CD4-positive, CD25-positive, alpha-beta regulatory T cell (primary cell): Measurements from ENCODE around the gene ITIH6. TPM values are rescaled to one million over a fixed set of nuclear protein-coding genes. Genes with fewer than 3 reads are reported as not detected.

ENCODE experiments used
- ATAC-seq, 2 donors: fragments of 150-1000 bp; cut with Tn5 transposase; one replicate each; pipeline ENCODE4 v1.10.0; 2021; ENCODE audit warnings: low read depth in 2 of 2, moderate number of reproducible peaks in 2 of 2, moderate library complexity in 1 of 2
- DNase-seq, 3 donors: peaks; one replicate each; pipeline versions ENCODE4 v3.0.0 to v3.0.0-alpha.2; 2012 to 2022; ENCODE audit warnings: mixed read lengths in 1 of 3
- H3K27ac ChIP-seq: one replicate; pipeline ENCODE4 v1.7.0; 2013; ENCODE audit warnings: mild to moderate bottlenecking, low read length; ENCODE audit not compliant: insufficient read depth, poor library complexity, severe bottlenecking
- H3K27me3 ChIP-seq: one replicate; pipeline ENCODE4 v1.7.0; 2013; ENCODE audit warnings: low read length; ENCODE audit not compliant: control insufficient read depth, insufficient read depth
- H3K36me3 ChIP-seq: one replicate; pipeline ENCODE4 v1.7.0; 2013; ENCODE audit warnings: mild to moderate bottlenecking, low read length, moderate library complexity; ENCODE audit not compliant: control insufficient read depth, insufficient read depth
- H3K4me1 ChIP-seq: 2 replicates; pipeline ENCODE4 v1.7.0; 2013; ENCODE audit warnings: mild to moderate bottlenecking, low read length; ENCODE audit not compliant: insufficient read depth, control insufficient read depth, poor library complexity, severe bottlenecking
- H3K4me3 ChIP-seq: one replicate; pipeline ENCODE4 v1.7.0; 2013; ENCODE audit warnings: low read depth, mild to moderate bottlenecking, low read length, moderate library complexity
- H3K9me3 ChIP-seq, 2 experiments: 1 replicate in 1 of 2; 2 replicates in 1 of 2; pipeline ENCODE4 v1.7.0; 2013; ENCODE audit warnings: low read length in 2 of 2, mild to moderate bottlenecking in 1 of 2, moderate library complexity in 1 of 2; ENCODE audit not compliant: control insufficient read depth in 2 of 2
- H3K27ac Mint-ChIP-seq, 3 donors: one replicate each; pipeline ENCODE4 v1.8.0; 2020 to 2022; ENCODE audit warnings: mild to moderate bottlenecking in 3 of 3, mixed read lengths in 3 of 3, moderate library complexity in 2 of 3
- H3K27me3 Mint-ChIP-seq: one replicate; pipeline ENCODE4 v1.8.0; 2022; ENCODE audit warnings: mild to moderate bottlenecking, mixed read lengths
- H3K36me3 Mint-ChIP-seq: one replicate; pipeline ENCODE4 v1.8.0; 2020; ENCODE audit warnings: mixed read lengths
- H3K4me1 Mint-ChIP-seq, 4 donors: one replicate each; pipeline ENCODE4 v1.8.0; 2020 to 2022; ENCODE audit warnings: mixed read lengths in 4 of 4, mild to moderate bottlenecking in 1 of 4
- H3K4me3 Mint-ChIP-seq, 4 donors: one replicate each; pipeline ENCODE4 v1.8.0; 2020 to 2022; ENCODE audit warnings: mild to moderate bottlenecking in 4 of 4, mixed read lengths in 4 of 4, moderate library complexity in 3 of 4
- H3K9me3 Mint-ChIP-seq, 7 donors: one replicate each; pipeline ENCODE4 v1.8.0; 2020 to 2022; ENCODE audit warnings: mixed read lengths in 7 of 7, mild to moderate bottlenecking in 3 of 7, moderate library complexity in 2 of 7
- polyA plus RNA-seq, 4 donors: library from polyadenylated mRNA; unstranded; fragments of 300-500 nt; fragmentation: Illumina TruSeq; gene quantifications; one replicate each; pipeline ENCODE4 v1.2.3, GENCODE V29; 2021
- total RNA-seq: library from RNA; stranded (reverse); gene quantifications from one replicate; pipeline ENCODE4 v1.2.3, GENCODE V29; 2022

Gene ITIH6
- total and polyA plus RNA-seq, 5 donors from 2014 or later: not detected

DNA sequence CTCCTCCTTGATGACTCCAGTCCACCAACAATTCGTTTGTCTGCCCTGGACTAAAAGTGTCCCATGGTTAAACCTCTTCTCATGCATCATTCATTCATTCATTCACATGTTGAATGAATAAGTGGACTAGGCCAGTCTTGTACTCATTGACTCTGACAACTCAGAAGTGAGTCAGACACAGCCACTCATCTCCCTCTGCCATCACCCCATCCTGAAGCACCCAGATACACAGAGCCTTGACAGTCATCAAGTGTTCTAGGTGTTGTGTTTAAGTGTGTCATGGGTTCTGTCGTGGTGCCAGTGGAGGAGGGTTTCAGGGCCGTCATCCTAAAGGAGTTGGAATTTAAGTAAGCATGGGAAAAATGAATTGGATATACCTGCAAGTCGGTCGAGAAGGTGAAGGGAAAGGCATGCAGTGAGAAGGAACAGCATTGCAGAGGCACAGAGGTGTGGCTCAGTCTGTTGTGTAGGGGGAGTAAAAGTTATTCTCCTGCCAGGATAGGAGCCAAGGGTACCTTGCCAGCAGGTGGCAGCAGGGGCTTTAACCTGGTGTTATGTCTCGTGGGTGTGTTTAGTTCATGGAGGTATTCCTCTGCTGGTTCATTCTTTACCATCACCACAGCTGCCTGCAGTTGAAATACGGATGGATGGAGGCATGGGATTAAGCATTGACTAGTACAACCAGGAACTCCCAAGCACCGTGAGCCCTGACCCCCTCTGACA, 27.8 kb upstream of the ITIH6 start:
- Histone ChIP-seq H3K9me3 (no peaks in the 10 kb centered on the region), H3K4me3 (no peak overlapping the region), H3K27me3 (no peaks in the 10 kb centered on the region), H3K36me3 (no peaks in the 10 kb centered on the region), H3K4me1 (no peaks in the 10 kb centered on the region), H3K27ac (no peak overlapping the region)
- Mint-ChIP-seq H3K9me3 (peaks cover 0 to 1% (median 0%) of the 10 kb centered on the region in 7 donors), H3K27me3 (no peaks in the 10 kb centered on the region), H3K4me3 (no peak overlapping the region), H3K27ac (peak overlapping the region in 1 of 3 donors; percentile 42), H3K4me1 (no peaks in the 10 kb centered on the region), H3K36me3 (no peaks in the 10 kb centered on the region)
- peak in 1 of 2 donors; percentile 50 for ATAC-seq
- peak in 2 of 3 donors; percentile 14 to 21 for DNase-seq

DNA sequence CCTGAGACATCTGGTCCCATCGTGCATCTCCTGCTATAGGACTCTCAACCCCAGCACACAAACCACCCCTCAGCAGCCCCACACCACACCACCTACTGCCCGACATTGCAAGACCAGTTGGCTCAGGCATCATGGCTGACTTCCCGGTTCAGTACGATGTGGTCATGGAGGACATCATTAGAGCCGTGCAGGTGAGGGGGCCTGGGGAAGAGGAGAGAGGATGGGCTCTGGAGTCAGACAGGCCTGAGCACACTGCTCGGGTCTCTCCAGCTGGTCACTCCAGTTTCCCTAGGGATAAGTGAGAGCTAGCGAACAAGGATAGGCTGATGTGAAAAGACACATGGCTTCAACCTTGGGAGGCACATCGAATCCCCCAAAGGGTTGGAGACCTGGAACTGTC, 26.7 kb upstream of the ITIH6 start:
- Mint-ChIP-seq H3K27ac (no peak overlapping the region), H3K36me3 (no peaks in the 10 kb centered on the region), H3K27me3 (no peaks in the 10 kb centered on the region), H3K9me3 (peaks cover 0 to 1% (median 0%) of the 10 kb centered on the region in 7 donors), H3K4me1 (no peaks in the 10 kb centered on the region), H3K4me3 (no peak overlapping the region)
- Histone ChIP-seq H3K4me3 (no peak overlapping the region), H3K4me1 (no peaks in the 10 kb centered on the region), H3K27ac (no peak overlapping the region), H3K36me3 (no peaks in the 10 kb centered on the region), H3K9me3 (no peaks in the 10 kb centered on the region), H3K27me3 (no peaks in the 10 kb centered on the region)
- no peak for DNase-seq
- ATAC-seq: no peak

DNA sequence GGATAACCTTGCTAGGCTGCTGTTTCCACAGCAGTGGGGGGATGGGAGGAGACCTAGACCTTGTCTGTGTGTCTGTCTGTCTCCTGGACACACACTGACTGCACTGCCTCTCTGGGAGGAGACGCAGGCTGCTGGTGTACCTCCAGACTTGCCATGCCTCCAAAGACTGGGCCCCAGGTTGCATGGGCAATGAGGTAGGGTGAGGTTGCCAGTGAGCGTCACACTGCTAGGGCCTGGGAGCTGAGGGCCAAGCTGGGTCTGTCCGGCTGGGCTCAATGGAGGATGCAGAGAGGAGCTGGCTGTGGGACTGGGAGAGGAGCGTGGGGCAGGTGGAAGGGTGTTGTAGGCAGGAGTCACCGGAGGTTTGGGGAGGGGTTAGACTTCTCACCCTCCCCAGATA, 26.1 kb upstream of the ITIH6 start:
- Histone ChIP-seq H3K27me3 (no peaks in the 10 kb centered on the region), H3K4me3 (no peak overlapping the region), H3K9me3 (no peaks in the 10 kb centered on the region), H3K27ac (no peak overlapping the region), H3K36me3 (no peaks in the 10 kb centered on the region), H3K4me1 (no peaks in the 10 kb centered on the region)
- H3K4me3 Mint-ChIP-seq: no peak overlapping the region
- H3K4me1 Mint-ChIP-seq: no peaks in the 10 kb centered on the region
- H3K36me3 Mint-ChIP-seq: no peaks in the 10 kb centered on the region
- H3K27me3 Mint-ChIP-seq: no peaks in the 10 kb centered on the region
- ATAC-seq: no peak
- no peak for DNase-seq
- H3K9me3 Mint-ChIP-seq: peaks cover 0 to 1% (median 0%) of the 10 kb centered on the region in 7 donors
- H3K27ac Mint-ChIP-seq: no peak overlapping the region

DNA sequence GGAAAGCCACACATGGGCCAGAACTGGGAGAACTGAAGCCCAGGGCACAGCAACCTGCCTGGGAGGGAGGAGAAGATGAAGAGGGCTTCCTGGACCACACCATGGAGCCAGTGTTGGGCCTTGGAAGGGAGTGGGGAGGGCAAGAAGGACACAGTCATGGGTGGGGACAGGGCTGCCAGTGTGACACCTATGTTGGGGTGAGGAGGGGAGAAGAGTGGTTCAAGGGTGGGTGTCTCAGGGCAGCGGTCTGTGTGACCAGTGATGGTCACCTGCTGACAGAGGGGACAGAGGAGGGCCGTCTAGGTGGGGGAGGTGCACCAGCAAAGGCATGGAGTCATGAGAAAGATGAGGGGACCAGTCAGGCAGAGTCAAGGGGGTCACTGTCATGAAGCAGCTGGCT, 23.3 kb upstream of the ITIH6 start:
- Mint-ChIP-seq H3K27me3 (no peaks in the 10 kb centered on the region), H3K4me1 (no peaks in the 10 kb centered on the region), H3K4me3 (no peak overlapping the region), H3K9me3 (peaks cover 0 to 1% (median 0%) of the 10 kb centered on the region in 7 donors), H3K27ac (no peak overlapping the region), H3K36me3 (no peaks in the 10 kb centered on the region)
- Histone ChIP-seq H3K4me1 (no peaks in the 10 kb centered on the region), H3K36me3 (no peaks in the 10 kb centered on the region), H3K27me3 (no peaks in the 10 kb centered on the region), H3K4me3 (no peak overlapping the region), H3K27ac (no peak overlapping the region), H3K9me3 (no peaks in the 10 kb centered on the region)
- no peak for ATAC-seq
- no peak for DNase-seq

DNA sequence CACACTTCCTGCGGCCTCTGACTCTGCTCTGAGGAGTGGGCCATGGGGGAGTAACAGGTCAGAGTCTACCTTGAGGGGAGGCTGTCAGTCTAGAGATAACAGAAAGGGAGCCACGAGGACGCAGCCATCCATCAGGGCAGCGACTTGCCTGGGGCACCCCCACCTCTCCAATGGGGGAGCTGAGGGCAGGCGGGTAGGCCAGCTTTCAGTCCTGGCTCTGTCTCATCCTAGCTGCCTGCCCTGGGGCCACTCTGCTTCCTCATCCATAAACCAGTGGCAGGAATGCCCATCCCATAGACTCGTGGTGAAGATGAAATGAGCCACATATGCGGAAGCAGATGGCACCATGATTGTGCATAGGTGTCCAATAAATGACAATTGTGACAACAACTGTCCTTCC, 22.7 kb upstream of the ITIH6 start:
- H3K27me3 Mint-ChIP-seq: no peaks in the 10 kb centered on the region
- H3K36me3 Mint-ChIP-seq: no peaks in the 10 kb centered on the region
- no peaks in the 10 kb centered on the region for H3K4me1 Mint-ChIP-seq
- DNase-seq (no peak), ATAC-seq (no peak)
- H3K9me3 Mint-ChIP-seq: peaks cover 0 to 1% (median 0%) of the 10 kb centered on the region in 7 donors
- Histone ChIP-seq H3K27ac (no peak overlapping the region), H3K27me3 (no peaks in the 10 kb centered on the region), H3K4me3 (no peak overlapping the region), H3K9me3 (no peaks in the 10 kb centered on the region), H3K36me3 (peaks cover 4% of the 10 kb centered on the region), H3K4me1 (no peaks in the 10 kb centered on the region)
- H3K4me3 Mint-ChIP-seq: no peak overlapping the region
- no peak overlapping the region for H3K27ac Mint-ChIP-seq

DNA sequence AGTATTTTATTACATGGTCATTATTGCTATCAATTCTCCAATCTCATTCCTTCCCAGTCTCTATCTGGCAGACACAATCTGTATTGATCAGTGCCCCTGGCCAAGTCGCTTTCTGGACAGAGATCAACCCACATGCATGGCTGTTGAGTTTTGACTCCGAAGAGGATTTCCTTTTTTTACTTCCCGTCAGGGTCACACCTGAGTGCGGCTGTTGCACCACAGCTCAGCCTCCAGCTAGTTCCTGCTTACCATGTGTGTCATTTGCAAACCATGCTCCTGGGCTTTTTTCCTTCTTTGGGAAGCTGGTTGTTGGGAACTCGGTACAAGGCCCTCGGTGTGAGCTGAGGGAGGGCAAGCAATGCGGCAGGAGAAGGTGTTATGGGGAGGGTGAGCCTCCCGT, 21.1 kb upstream of the ITIH6 start:
- no peaks in the 10 kb centered on the region for H3K4me1 Mint-ChIP-seq
- no peaks in the 10 kb centered on the region for H3K36me3 Mint-ChIP-seq
- H3K4me3 Mint-ChIP-seq: no peak overlapping the region
- Histone ChIP-seq H3K27me3 (no peaks in the 10 kb centered on the region), H3K4me3 (no peak overlapping the region), H3K4me1 (no peaks in the 10 kb centered on the region), H3K36me3 (peaks cover 18% of the 10 kb centered on the region), H3K27ac (no peak overlapping the region), H3K9me3 (no peaks in the 10 kb centered on the region)
- ATAC-seq (no peak), DNase-seq (no peak)
- no peak overlapping the region for H3K27ac Mint-ChIP-seq
- H3K9me3 Mint-ChIP-seq: peaks cover 0 to 1% (median 0%) of the 10 kb centered on the region in 7 donors
- H3K27me3 Mint-ChIP-seq: no peaks in the 10 kb centered on the region

DNA sequence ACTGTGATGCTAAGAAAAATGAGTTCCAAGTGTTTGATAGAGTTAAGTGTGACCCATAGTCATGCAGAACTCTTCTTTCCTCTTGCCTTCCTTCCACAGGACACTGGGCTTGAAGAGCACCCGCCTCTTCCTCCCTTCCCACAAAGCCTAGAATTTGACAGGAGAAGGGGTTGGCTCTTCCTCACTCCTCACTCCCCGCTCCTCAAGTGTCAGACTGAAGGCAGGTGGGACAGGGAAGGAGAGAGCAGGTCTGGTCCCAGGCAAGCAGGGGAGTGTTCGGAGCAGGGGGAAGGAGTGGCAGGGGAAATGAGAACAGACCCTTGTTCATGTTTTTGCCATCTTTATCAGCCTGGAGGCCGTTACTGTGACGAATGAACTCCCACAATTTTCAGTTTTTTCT, 20.2 kb upstream of the ITIH6 start:
- Histone ChIP-seq H3K4me3 (no peak overlapping the region), H3K36me3 (peaks cover 25% of the 10 kb centered on the region), H3K27me3 (no peaks in the 10 kb centered on the region), H3K27ac (no peak overlapping the region), H3K4me1 (no peaks in the 10 kb centered on the region), H3K9me3 (no peaks in the 10 kb centered on the region)
- H3K9me3 Mint-ChIP-seq: peaks cover 0 to 1% (median 0%) of the 10 kb centered on the region in 7 donors
- H3K4me1 Mint-ChIP-seq: peaks cover 0 to 3% (median 0%) of the 10 kb centered on the region in 4 donors
- H3K4me3 Mint-ChIP-seq: no peak overlapping the region
- peaks cover 7% of the 10 kb centered on the region for H3K36me3 Mint-ChIP-seq
- no peak for ATAC-seq
- H3K27ac Mint-ChIP-seq: peak overlapping the region in 1 of 3 donors; percentile 79
- no peaks in the 10 kb centered on the region for H3K27me3 Mint-ChIP-seq
- no peak for DNase-seq

DNA sequence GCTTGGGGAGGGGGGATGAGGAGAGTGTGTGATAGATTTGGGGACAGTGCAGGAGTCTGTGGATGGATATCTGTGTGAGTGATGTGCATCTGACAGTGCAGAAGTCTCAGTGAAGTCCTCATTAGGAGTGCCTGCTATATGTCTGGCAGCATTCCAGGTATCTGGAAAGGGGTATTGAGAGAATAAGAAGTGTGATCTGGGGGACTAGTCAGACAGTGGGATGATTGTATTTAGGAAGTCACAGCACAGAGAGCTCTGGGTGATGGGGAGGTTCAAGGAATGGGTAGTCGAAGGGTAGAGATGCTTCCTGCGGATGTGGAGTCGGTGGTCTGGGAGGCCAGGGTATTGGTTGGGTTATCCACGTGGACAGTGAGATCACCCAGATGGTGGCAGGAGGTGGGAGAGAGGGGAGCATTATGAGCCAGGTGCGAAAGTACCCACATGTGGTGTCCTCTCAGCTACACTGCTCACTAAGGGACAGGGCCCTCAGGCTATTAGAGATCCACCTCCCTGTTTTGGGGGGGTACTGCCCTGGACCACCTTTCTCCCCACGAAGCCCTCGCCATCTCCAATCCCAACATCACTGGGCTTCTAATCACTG, 19.3 kb upstream of the ITIH6 start:
- H3K27me3 Mint-ChIP-seq: no peaks in the 10 kb centered on the region
- H3K4me3 Mint-ChIP-seq: no peak overlapping the region
- Histone ChIP-seq H3K4me1 (no peaks in the 10 kb centered on the region), H3K4me3 (no peak overlapping the region), H3K27me3 (no peaks in the 10 kb centered on the region), H3K27ac (no peak overlapping the region), H3K36me3 (peaks cover 32% of the 10 kb centered on the region), H3K9me3 (no peaks in the 10 kb centered on the region)
- H3K9me3 Mint-ChIP-seq: peaks cover 0 to 1% (median 0%) of the 10 kb centered on the region in 7 donors
- H3K36me3 Mint-ChIP-seq: peaks cover 7% of the 10 kb centered on the region
- no peak overlapping the region for H3K27ac Mint-ChIP-seq
- no peak for ATAC-seq
- peaks cover 0 to 3% (median 0%) of the 10 kb centered on the region in 4 donors for H3K4me1 Mint-ChIP-seq
- DNase-seq: no peak
